ENCODE measurements around the gene SCN5A.

SCN5A gene

DNA sequence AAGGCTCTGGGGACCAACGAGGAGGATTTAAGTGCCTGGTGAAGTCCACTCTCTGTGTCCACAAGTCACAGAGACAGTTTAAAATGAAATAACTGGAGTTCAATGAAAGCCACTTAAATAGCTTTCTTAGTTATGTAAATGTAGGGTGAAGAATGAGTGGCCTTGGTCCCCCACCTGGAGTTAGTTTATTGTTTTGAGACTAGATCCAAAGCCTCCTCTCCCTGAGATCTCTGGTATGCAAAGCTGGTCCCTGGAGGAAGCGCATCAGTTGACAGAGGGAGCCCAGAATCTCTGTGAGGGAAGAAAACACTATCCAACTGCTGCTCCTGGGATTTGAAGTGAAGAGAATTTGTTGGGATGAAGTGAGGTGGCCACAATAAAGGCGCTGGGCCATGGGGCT lies 112.8 kb downstream of the SCN5A start:
- Histone ChIP-seq H2BK5ac (ENCODE audit: low read depth, low read length, poor library complexity, severe bottlenecking) (no peak overlapping the region), H3K4me2 (ENCODE audit: low read length, poor library complexity, severe bottlenecking) (no peak overlapping the region), H3K27me3 (ENCODE audit: control insufficient read depth in 1 of 2, insufficient read depth in 1 of 2, low read length in 2 of 2) (no peaks in the 10 kb centered on the region), H4K91ac (ENCODE audit: low read length) (no peak overlapping the region), H2AFZ (ENCODE audit: low read depth, low read length) (no peak overlapping the region), H3K4ac (ENCODE audit: low read depth in 1 of 2, low read length in 2 of 2) (no peak overlapping the region), H3K9me3 (ENCODE audit: control insufficient read depth, low read length) (peaks cover 10% of the 10 kb centered on the region), H2BK120ac (ENCODE audit: low read depth, low read length) (no peak overlapping the region), H2BK15ac (ENCODE audit: low read depth, poor library complexity, severe bottlenecking) (no peak overlapping the region), H4K8ac (ENCODE audit: low read length) (no peak overlapping the region), H3K14ac (ENCODE audit: low read length in 2 of 2) (no peak overlapping the region), H3K27ac (ENCODE audit: low read length, poor library complexity, severe bottlenecking) (no peak overlapping the region), H2AK5ac (ENCODE audit: low read length, severe bottlenecking) (no peak overlapping the region), H3K4me1 (ENCODE audit: control insufficient read depth, insufficient read depth, low read depth, low read length) (peaks cover 6% of the 10 kb centered on the region), H3K18ac (ENCODE audit: low read depth in 1 of 2, low read length in 2 of 2) (no peak overlapping the region), H3K9ac (ENCODE audit: low read length) (no peak overlapping the region), H3K4me3 (ENCODE audit: insufficient read depth in 1 of 2, low read depth in 1 of 2, low read length in 2 of 2) (no peak overlapping the region), H3K36me3 (ENCODE audit: control insufficient read depth in 1 of 2, insufficient read depth in 2 of 2, low read depth in 1 of 2, low read length in 2 of 2) (peaks cover 11 to 22% of the 10 kb centered on the region in 2 experiments), H3K79me1 (replicated peaks; ENCODE audit: low read length, poor library complexity, severe bottlenecking) (peaks cover 4% of the 10 kb centered on the region), H3K23ac (ENCODE audit: low read length in 2 of 2) (no peak overlapping the region), H2BK12ac (ENCODE audit: low read length in 2 of 2) (no peak overlapping the region)
- WGBS, result 82% methylated on average over 3 of the region's 3 CpGs
- DNase-seq, result no peak

DNA sequence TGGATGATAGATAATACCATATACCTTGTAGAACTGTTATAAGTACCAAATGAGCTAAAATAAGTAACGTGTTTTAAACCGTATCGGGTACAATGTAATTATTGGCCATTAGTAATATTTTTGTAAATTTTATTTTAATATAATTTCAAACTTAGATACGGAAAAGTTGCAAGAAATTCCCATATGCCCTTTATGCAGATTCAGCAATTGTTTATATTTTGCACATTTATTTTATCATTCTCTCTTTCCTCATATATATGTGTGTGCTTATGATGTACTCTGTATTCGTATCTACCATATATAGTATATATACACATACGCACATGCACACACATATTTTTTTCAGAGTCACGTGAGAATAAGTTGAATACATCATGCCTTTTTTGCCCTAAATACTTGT lies 114.9 kb downstream of the SCN5A start:
- Histone ChIP-seq H2AK5ac (ENCODE audit: low read length, severe bottlenecking) (no peak overlapping the region), H3K27me3 (ENCODE audit: control insufficient read depth in 1 of 2, insufficient read depth in 1 of 2, low read length in 2 of 2) (no peaks in the 10 kb centered on the region), H3K9me3 (ENCODE audit: control insufficient read depth, low read length) (peaks cover 10% of the 10 kb centered on the region), H3K23ac (ENCODE audit: low read length in 2 of 2) (no peak overlapping the region), H3K4me1 (ENCODE audit: control insufficient read depth, insufficient read depth, low read depth, low read length) (peaks cover 6% of the 10 kb centered on the region), H2AFZ (ENCODE audit: low read depth, low read length) (no peak overlapping the region), H3K14ac (ENCODE audit: low read length in 2 of 2) (no peak overlapping the region), H3K4ac (ENCODE audit: low read depth in 1 of 2, low read length in 2 of 2) (no peak overlapping the region), H3K36me3 (ENCODE audit: control insufficient read depth in 1 of 2, insufficient read depth in 2 of 2, low read depth in 1 of 2, low read length in 2 of 2) (peaks cover 11 to 27% of the 10 kb centered on the region in 2 experiments), H2BK15ac (ENCODE audit: low read depth, poor library complexity, severe bottlenecking) (no peak overlapping the region), H3K18ac (ENCODE audit: low read depth in 1 of 2, low read length in 2 of 2) (no peak overlapping the region), H2BK5ac (ENCODE audit: low read depth, low read length, poor library complexity, severe bottlenecking) (no peak overlapping the region), H2BK12ac (ENCODE audit: low read length in 2 of 2) (no peak overlapping the region), H4K8ac (ENCODE audit: low read length) (no peak overlapping the region), H3K4me3 (ENCODE audit: insufficient read depth in 1 of 2, low read depth in 1 of 2, low read length in 2 of 2) (no peak overlapping the region), H3K9ac (ENCODE audit: low read length) (no peak overlapping the region), H2BK120ac (ENCODE audit: low read depth, low read length) (no peak overlapping the region), H3K4me2 (ENCODE audit: low read length, poor library complexity, severe bottlenecking) (no peak overlapping the region), H3K79me1 (replicated peaks; ENCODE audit: low read length, poor library complexity, severe bottlenecking) (peaks cover 4% of the 10 kb centered on the region), H3K27ac (ENCODE audit: low read length, poor library complexity, severe bottlenecking) (no peak overlapping the region), H4K91ac (ENCODE audit: low read length) (no peak overlapping the region)
- DNase-seq, result no peak
- WGBS, result no CpG with 5 or more reads among the region's 7 CpGs

DNA sequence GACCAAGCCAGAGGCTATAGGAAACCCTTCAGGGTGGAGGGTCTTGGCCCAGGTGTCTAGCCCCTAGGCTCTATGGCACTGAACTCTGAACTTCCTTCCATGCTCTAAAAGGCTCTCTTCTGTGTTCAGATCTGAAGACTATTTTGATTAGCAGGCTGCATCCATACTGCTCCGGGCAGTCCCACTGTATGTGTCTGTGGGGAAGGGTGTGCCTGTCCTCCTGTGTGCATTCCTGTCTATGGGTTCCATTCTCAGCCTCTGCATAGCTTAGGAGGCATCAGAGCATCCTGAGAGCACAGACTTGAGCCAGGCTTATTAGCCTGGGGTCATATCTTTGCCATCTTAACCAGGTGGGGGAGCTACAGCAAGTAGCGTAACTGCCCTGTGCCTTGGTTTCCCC lies 115.3 kb downstream of the SCN5A start:
- H3K4ac ChIP-seq (ENCODE audit: low read depth in 1 of 2, low read length in 2 of 2), result no peak overlapping the region
- no peak overlapping the region for H3K18ac ChIP-seq (ENCODE audit: low read depth in 1 of 2, low read length in 2 of 2)
- no peak overlapping the region for H3K23ac ChIP-seq (ENCODE audit: low read length in 2 of 2)
- no peak overlapping the region for H3K4me2 ChIP-seq (ENCODE audit: low read length, poor library complexity, severe bottlenecking)
- WGBS, result 100% methylated on average over 1 of the region's 2 CpGs
- H3K14ac ChIP-seq (ENCODE audit: low read length in 2 of 2), result no peak overlapping the region
- H4K8ac ChIP-seq (ENCODE audit: low read length), result no peak overlapping the region
- H2AFZ ChIP-seq (ENCODE audit: low read depth, low read length), result no peak overlapping the region
- H2AK5ac ChIP-seq (ENCODE audit: low read length, severe bottlenecking), result no peak overlapping the region
- H3K9me3 ChIP-seq (ENCODE audit: control insufficient read depth, low read length), result peaks cover 10% of the 10 kb centered on the region
- peaks cover 4% of the 10 kb centered on the region for H3K4me1 ChIP-seq (ENCODE audit: control insufficient read depth, insufficient read depth, low read depth, low read length)
- H3K27ac ChIP-seq (ENCODE audit: low read length, poor library complexity, severe bottlenecking), result no peak overlapping the region
- peaks cover 11 to 27% of the 10 kb centered on the region in 2 experiments for H3K36me3 ChIP-seq (ENCODE audit: control insufficient read depth in 1 of 2, insufficient read depth in 2 of 2, low read depth in 1 of 2, low read length in 2 of 2)
- no peaks in the 10 kb centered on the region for H3K27me3 ChIP-seq (ENCODE audit: control insufficient read depth in 1 of 2, insufficient read depth in 1 of 2, low read length in 2 of 2)
- H2BK5ac ChIP-seq (ENCODE audit: low read depth, low read length, poor library complexity, severe bottlenecking), result no peak overlapping the region
- DNase-seq, result no peak
- peaks cover 4% of the 10 kb centered on the region for H3K79me1 ChIP-seq (replicated peaks; ENCODE audit: low read length, poor library complexity, severe bottlenecking)
- no peak overlapping the region for H4K91ac ChIP-seq (ENCODE audit: low read length)
- no peak overlapping the region for H3K9ac ChIP-seq (ENCODE audit: low read length)
- no peak overlapping the region for H2BK12ac ChIP-seq (ENCODE audit: low read length in 2 of 2)
- no peak overlapping the region for H3K4me3 ChIP-seq (ENCODE audit: insufficient read depth in 1 of 2, low read depth in 1 of 2, low read length in 2 of 2)
- no peak overlapping the region for H2BK120ac ChIP-seq (ENCODE audit: low read depth, low read length)
- no peak overlapping the region for H2BK15ac ChIP-seq (ENCODE audit: low read depth, poor library complexity, severe bottlenecking)

DNA sequence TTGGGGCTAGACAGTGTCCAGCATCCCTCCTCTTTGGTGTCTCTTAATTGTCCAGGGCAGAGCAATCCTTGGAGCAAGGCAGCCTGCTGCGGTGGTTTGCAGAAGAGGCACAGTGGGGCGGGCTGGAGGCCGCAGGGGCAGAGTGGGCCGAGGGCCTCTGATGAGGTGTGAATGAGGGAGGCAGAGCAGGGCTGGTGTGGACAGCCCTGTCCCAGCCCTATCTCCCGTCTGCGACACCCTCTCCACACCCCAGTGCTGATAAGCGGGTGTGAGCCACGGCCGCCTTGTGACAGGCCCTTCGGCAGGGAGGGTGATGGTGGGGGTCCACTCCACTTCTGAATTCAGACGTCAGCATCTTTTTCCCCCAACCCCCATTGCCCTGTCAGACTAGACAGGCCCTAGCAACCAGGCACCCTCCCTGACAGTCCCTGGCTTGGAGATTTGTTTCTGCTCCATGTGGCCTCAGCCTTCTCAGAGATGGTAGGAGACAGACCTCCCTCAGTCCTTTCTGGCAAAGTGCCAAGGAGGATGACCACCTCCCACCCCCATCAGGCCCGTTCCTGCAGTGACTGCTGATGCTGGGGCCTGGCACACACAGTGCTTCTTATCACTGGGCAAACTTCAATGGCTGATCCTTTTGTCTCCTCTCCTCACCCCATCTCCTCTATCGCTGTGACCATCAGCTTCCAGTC lies 116.1 kb downstream of the SCN5A start:
- Histone ChIP-seq H3K18ac (ENCODE audit: low read depth in 1 of 2, low read length in 2 of 2) (no peak overlapping the region), H2AK5ac (ENCODE audit: low read length, severe bottlenecking) (no peak overlapping the region), H3K27me3 (ENCODE audit: control insufficient read depth in 1 of 2, insufficient read depth in 1 of 2, low read length in 2 of 2) (no peaks in the 10 kb centered on the region), H4K8ac (ENCODE audit: low read length) (peak overlapping the region; percentile 36), H3K4me3 (ENCODE audit: insufficient read depth in 1 of 2, low read depth in 1 of 2, low read length in 2 of 2) (no peak overlapping the region), H2BK12ac (ENCODE audit: low read length in 2 of 2) (no peak overlapping the region), H3K23ac (ENCODE audit: low read length in 2 of 2) (no peak overlapping the region), H2BK120ac (ENCODE audit: low read depth, low read length) (no peak overlapping the region), H3K27ac (ENCODE audit: low read length, poor library complexity, severe bottlenecking) (no peak overlapping the region), H3K4ac (ENCODE audit: low read depth in 1 of 2, low read length in 2 of 2) (no peak overlapping the region), H3K9ac (ENCODE audit: low read length) (no peak overlapping the region), H3K9me3 (ENCODE audit: control insufficient read depth, low read length) (peaks cover 10% of the 10 kb centered on the region), H2BK15ac (ENCODE audit: low read depth, poor library complexity, severe bottlenecking) (no peak overlapping the region), H2BK5ac (ENCODE audit: low read depth, low read length, poor library complexity, severe bottlenecking) (no peak overlapping the region), H3K4me2 (ENCODE audit: low read length, poor library complexity, severe bottlenecking) (no peak overlapping the region), H3K36me3 (ENCODE audit: control insufficient read depth in 1 of 2, insufficient read depth in 2 of 2, low read depth in 1 of 2, low read length in 2 of 2) (peaks cover 13 to 27% of the 10 kb centered on the region in 2 experiments), H3K79me1 (replicated peaks; ENCODE audit: low read length, poor library complexity, severe bottlenecking) (peaks cover 4% of the 10 kb centered on the region), H4K91ac (ENCODE audit: low read length) (no peak overlapping the region), H3K4me1 (ENCODE audit: control insufficient read depth, insufficient read depth, low read depth, low read length) (peaks cover under 1% of the 10 kb centered on the region), H2AFZ (ENCODE audit: low read depth, low read length) (no peak overlapping the region), H3K14ac (ENCODE audit: low read length in 2 of 2) (no peak overlapping the region)
- no peak for DNase-seq
- 61% methylated on average over 12 of the region's 13 CpGs for WGBS
